ENCODE data around the gene SDC3.

SDC3 gene

GRCh38 chr1:30907481-30908315, 860 bp downstream of the SDC3 start:
- TF ChIP-seq ZFX (IDR thresholded peaks at IDR 0.05; ENCODE audit: borderline replicate concordance): no peak
- TF ChIP-seq CTCF (IDR thresholded peaks at IDR 0.05): no peak
- H3K27ac ChIP-seq: no peak overlapping the region

- no peak overlapping the region for H3K27ac ChIP-seq
- no peak for TF ChIP-seq CTCF (IDR thresholded peaks at IDR 0.05)
- no peak for TF ChIP-seq ZFX (IDR thresholded peaks at IDR 0.05; ENCODE audit: borderline replicate concordance)
These were observed 1.7 kb downstream of the SDC3 start for GRCh38 chr1:30906631-30907441.

GRCh38 chr1:30905916-30906620, 2.5 kb downstream of the SDC3 start:
- TF ChIP-seq ZFX (IDR thresholded peaks at IDR 0.05; ENCODE audit: borderline replicate concordance): no peak
- TF ChIP-seq CTCF (IDR thresholded peaks at IDR 0.05): no peak
- H3K27ac ChIP-seq: no peak overlapping the region

- TF ChIP-seq CTCF (IDR thresholded peaks at IDR 0.05): no peak
- TF ChIP-seq ZFX (IDR thresholded peaks at IDR 0.05; ENCODE audit: borderline replicate concordance): no peak
- no peak overlapping the region for H3K27ac ChIP-seq
These were observed 3.2 kb downstream of the SDC3 start for GRCh38 chr1:30905403-30905802.

- TF ChIP-seq CTCF (IDR thresholded peaks at IDR 0.05) (no peak), ZFX (IDR thresholded peaks at IDR 0.05; ENCODE audit: borderline replicate concordance) (no peak)
- no peak overlapping the region for H3K27ac ChIP-seq
These were observed 3.6 kb downstream of the SDC3 start for GRCh38 chr1:30904962-30905335.

GRCh38 chr1:30904191-30904961, 4.2 kb downstream of the SDC3 start:
- no peak overlapping the region for H3K27ac ChIP-seq
- no peak for TF ChIP-seq ZFX (IDR thresholded peaks at IDR 0.05; ENCODE audit: borderline replicate concordance)
- TF ChIP-seq CTCF (IDR thresholded peaks at IDR 0.05): no peak
